ENCODE data around the gene IL1RAPL2.
"Not testable (repeated sequence)": the region's sequence is repeated elsewhere in the genome, so short reads cannot be mapped to it uniquely, and the experiment has no call there.

Gene IL1RAPL2

GRCh38 chrX:105211066-105211575 lies 645.1 kb downstream of the IL1RAPL2 start:
- H3K27ac ChIP-seq: no peak overlapping the region
- TF ChIP-seq CTCF (conservative IDR thresholded peaks at IDR 0.05): no peak

- no peak for TF ChIP-seq CTCF (conservative IDR thresholded peaks at IDR 0.05)
- H3K27ac ChIP-seq: no peak overlapping the region
Measured at GRCh38 chrX:105219454-105220401, 653.7 kb downstream of the IL1RAPL2 start.

GRCh38 chrX:105220636-105221035 lies 654.6 kb downstream of the IL1RAPL2 start, which contains the start of gene TEX13A:
TEX13A (minus strand) TSS chrX:105220694; CDS start chrX:105220397, 297 bp downstream.
- no peak within 1 kb of the TSS for H3K27ac ChIP-seq
- TF ChIP-seq CTCF (conservative IDR thresholded peaks at IDR 0.05): no peak

GRCh38 chrX:105221374-105221773 lies 655.4 kb downstream of the IL1RAPL2 start:
- H3K27ac ChIP-seq: no peak overlapping the region
- no peak for TF ChIP-seq CTCF (conservative IDR thresholded peaks at IDR 0.05)

- no peak for TF ChIP-seq CTCF (conservative IDR thresholded peaks at IDR 0.05)
Measured at GRCh38 chrX:105226499-105226898, 660.5 kb downstream of the IL1RAPL2 start.

GRCh38 chrX:105228602-105229001 lies 662.6 kb downstream of the IL1RAPL2 start:
- TF ChIP-seq CTCF (conservative IDR thresholded peaks at IDR 0.05): no peak

More at GRCh38 chrX:105226499-105226898, 660.5 kb downstream of the IL1RAPL2 start:
- H3K27ac ChIP-seq: no peak overlapping the region

GRCh38 chrX:105229146-105229545 lies 663.1 kb downstream of the IL1RAPL2 start:
- H3K27ac ChIP-seq: no peak overlapping the region
- TF ChIP-seq CTCF (conservative IDR thresholded peaks at IDR 0.05): no peak

More at GRCh38 chrX:105228602-105229001, 662.6 kb downstream of the IL1RAPL2 start:
- H3K27ac ChIP-seq: no peak overlapping the region

- H3K27ac ChIP-seq: not testable (repeated sequence)
Measured at GRCh38 chrX:105237407-105237806, 671.4 kb downstream of the IL1RAPL2 start.

Data from VCaP (cell line).